GM12872 (cell line): ENCODE results near the gene TMEM163.

Experiments
- CTCF ChIP-seq: IDR thresholded peaks from 3 replicates; pipeline ENCODE4 v1.5.1; 2011; ENCODE audit warnings: low read depth, mild to moderate bottlenecking, low read length, moderate library complexity; ENCODE audit not compliant: insufficient read depth

Gene TMEM163

GRCh38 chr2:134578316-134578715, 140.5 kb downstream of the TMEM163 start:
- no peak for TF ChIP-seq CTCF

- 0 out of 3 replicates have a peak, but pooled peaks have one; percentile 7 for TF ChIP-seq CTCF
Measured at GRCh38 chr2:134576478-134576877, 142.3 kb downstream of the TMEM163 start.

- TF ChIP-seq CTCF: no peak
Measured at GRCh38 chr2:134575888-134576287, 142.9 kb downstream of the TMEM163 start.

- TF ChIP-seq CTCF: no peak
Measured at GRCh38 chr2:134574611-134575330, 144.0 kb downstream of the TMEM163 start.

GRCh38 chr2:134573724-134574123, 145.1 kb downstream of the TMEM163 start:
- no peak for TF ChIP-seq CTCF

- no peak for TF ChIP-seq CTCF
Measured at GRCh38 chr2:134573085-134573370, 145.8 kb downstream of the TMEM163 start.

- TF ChIP-seq CTCF: no peak
Measured at GRCh38 chr2:134572314-134573084, 146.3 kb downstream of the TMEM163 start.
